ENCODE results near the gene RPS29. TPM values are rescaled to one million over a fixed set of nuclear protein-coding genes. Genes with fewer than 3 reads are reported as not detected.
"Not testable (repeated sequence)": the region's sequence is repeated elsewhere in the genome, so short reads cannot be mapped to it uniquely, and the experiment has no call there.

Gene RPS29
- 1,000 to 10,000 TPM; 1,012 to 1,062 TPM for total RNA-seq
- long read RNA-seq, donor 1, full-length matches to known transcripts, result 42 of 50 reads
- long read RNA-seq, donor 1, partial matches to known transcripts, result 0 of 50 reads
- long read RNA-seq, donor 1, other reads (novel, unspliced or antisense), result 8 of 50 reads
- long read RNA-seq, donor 2, full-length matches to known transcripts, result 115 of 118 reads
- long read RNA-seq, donor 2, partial matches to known transcripts, result 0 of 118 reads
- long read RNA-seq, donor 2, other reads (novel, unspliced or antisense), result 3 of 118 reads

DNA sequence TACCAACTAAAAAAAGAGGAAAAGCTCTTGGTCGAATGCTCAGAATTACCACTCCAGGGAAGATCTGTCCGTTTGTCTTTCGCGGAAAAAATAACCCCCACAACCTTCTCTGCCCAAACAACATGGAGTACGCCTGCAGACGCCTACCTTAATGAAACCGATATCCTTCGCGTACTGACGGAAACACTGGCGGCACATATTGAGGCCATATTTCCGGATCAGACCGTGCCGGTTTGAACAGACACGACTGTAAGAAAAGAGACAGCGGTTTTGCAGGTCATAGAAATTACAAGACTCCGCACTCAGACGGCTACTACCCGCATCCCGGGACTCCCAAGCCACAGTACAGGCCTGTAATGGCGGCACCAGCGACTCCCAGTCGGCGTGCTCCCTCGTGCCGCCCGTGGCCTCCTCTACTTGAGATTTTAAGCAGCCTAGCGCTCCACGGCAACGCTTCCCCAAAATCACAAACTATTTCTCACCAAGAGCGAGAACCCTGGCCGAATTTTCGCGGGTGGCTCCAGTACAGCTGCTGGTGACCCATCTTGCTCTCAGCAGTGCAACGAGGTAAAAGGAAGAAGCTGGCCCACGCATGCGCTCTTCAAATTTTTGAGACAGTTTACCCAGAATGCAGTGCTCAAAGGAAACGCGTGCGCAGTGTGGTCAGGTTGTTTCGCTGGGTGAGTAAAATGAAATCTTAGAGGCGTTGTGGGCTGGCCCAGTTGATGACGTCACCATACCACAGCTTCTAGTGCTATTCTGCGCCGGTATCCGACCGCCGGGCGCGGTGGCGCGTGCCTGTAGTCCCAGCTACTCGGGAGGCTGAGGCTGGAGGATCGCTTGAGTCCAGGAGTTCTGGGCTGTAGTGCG lies at the start of gene RPS29:
Gene RPS29 (minus strand): TSS at position 578 of the 870 bp plus-strand sequence. CDS start 34 bp downstream, at position 544.
- intact Hi-C loops (cut with DNase I), result no loop called here

DNA sequence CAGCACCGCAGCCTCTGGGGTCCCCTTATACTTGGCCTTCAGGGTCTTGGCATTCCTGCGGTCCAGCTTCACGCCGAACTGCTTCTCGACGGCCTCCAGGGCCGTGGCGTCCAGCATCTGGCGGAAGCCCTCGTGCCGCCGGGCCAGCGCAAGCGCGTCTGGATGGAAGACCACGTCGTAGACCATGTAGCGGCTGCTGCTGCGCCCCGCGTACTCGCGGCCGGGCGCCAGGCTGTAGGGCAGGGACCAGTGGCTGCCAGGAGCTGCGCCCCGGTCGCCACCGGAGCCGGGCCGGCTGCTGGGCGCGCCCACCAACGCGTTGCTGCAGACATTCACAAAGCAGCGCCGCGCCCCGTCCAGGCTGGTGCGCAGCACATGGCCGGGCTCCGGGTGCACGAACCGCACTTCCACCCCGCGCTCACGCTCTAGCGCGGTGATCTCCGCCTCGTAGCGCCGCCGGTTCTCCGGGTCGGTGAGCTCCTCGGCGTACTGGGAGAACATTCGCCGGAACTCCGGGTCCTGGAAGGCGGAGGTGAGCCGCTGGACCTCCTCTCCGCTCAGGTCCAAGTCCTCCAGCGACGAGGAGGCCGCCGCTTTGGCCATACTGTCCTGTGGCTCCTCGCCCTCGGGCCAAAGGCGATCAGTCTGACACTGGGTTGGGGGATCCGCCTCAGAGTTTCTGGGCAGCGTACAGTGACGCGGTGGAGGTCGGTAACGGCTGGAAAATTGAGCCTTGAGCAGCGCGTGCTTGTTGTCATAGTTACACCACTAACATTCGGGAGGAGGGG lies 48.6 kb upstream of the RPS29 start, which contains the start of gene DNAAF2:
Gene DNAAF2 (minus strand): TSS at position 698 of the 788 bp plus-strand sequence. CDS start 95 bp downstream, at position 603.
- peak; percentile 89 for DNase-seq (ENCODE audit: low spot score)
- intact Hi-C loops (cut with DNase I), result loop anchor here in 1 of 2 donors (10.0 kb wide), 2 partner anchors 60 to 130 kb away; partner anchors contain the start of genes KLHDC1 and KLHDC2

More for the DNA sequence above, at the start of gene RPS29:
- DNase-seq (ENCODE audit: low spot score), result peak; percentile 99

DNA sequence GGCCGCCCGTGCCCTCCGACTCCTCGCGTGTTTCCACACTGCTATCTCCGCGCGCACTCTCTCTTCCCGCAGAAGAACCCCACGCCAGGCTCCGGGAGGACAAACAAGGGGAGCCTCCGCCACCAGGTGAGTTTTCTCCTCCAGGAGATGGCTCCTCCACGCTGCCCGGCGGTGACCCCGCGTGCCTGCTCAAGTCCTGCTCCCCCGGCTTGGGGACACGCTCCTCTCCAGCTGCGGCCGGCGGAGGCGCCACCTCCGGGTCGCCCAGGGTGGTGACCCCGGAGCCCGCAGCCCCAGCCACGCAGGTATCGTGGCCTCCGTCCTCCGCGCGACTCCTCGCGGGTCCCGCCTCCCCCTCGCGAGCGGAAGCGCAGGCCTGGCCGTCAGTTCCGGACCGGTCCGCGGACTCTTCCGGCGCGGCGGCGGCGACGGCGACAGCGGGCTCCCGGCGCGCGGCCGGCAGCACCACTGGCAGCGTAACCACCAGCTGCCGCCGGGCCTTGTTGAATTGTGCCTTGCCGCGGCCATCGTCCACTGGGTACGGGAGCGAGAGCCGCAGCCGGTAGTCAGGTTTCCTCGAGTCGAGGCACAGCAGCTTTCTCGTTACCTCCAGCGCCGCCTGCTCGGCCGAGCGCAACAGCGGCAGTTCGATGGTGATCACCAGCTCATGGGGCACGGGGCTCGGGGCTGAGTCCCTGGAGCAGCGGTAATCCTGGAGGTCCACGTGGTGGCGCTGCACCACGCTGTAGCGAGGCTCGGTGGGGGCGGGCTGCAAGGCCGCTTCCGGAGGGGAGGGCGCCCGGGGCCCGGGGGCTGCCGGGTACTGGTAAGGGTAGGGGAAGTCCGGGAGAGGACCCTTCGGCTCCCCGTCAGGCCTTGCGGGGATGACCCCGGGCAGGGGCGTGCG lies 47.7 kb upstream of the RPS29 start:
- peak; percentile 98 for DNase-seq (ENCODE audit: low spot score)
- intact Hi-C loops (cut with DNase I), result loop anchor here in 1 of 2 donors (10.0 kb wide), 2 partner anchors 61 to 131 kb away; partner anchors contain the start of genes KLHDC1 and KLHDC2

DNA sequence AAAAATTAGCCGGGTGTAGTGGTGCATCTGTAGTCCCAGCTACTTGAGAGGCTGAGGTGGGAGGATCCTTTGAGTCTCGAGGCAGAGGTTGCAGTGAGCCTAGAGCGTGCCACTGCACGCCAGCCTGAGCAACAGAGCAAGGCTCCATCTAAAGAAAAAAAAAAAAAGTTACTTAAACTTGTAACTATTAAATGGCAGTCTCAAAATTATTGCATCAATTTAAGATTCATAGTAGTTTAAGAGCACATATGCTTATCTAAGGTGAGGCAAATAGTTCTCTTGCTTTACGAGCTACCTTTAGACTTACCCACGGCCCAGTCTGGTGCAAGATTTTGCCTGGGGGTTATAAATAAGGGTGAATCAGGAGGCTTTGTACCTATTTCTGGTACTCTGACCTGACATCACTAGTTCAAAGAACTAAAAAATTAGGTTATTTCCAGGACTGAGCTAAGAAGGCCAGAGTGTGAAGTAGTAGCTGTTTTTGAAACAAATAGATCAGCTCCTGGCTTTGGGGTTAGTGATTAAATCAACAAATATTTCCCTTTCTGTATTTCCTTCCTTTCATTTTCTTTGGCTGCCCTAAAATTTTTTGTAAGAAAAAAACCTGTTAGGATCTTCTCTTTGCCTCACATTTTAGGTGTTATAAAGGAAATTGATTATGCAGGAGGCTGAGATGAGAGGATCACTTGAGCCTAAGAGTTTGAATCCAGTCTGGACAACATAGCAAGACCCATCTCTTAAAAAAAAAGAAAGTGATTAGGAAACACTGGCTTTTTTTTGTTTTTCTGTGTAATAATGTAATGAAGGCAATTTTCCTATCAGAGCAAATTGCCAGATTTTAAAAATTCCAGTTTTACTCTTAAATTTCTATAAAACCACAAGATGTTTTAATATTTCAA lies 38.0 kb upstream of the RPS29 start:
- no peak for DNase-seq (ENCODE audit: low spot score)
- intact Hi-C loops (cut with DNase I), result no loop called here

DNA sequence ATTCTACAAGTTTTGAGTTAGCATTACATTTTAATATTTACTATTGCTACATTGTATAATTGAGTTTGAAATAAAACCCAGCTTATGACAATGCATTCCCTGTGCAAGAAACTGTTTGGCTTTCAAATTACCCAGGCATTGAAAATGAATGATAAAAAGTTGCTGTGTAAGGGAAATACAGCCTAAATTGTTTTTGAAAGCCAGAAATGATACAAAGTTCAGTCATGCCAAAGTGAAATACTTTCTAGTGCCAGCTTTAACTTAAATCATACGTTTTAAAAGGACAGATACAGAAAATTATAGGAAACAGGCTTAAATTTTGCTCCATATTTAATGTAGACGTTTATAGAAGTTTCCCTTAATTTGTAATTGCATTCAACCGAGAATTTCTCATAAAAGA lies 37.2 kb upstream of the RPS29 start:
- intact Hi-C loops (cut with DNase I), result no loop called here
- DNase-seq (ENCODE audit: low spot score), result no peak

DNA sequence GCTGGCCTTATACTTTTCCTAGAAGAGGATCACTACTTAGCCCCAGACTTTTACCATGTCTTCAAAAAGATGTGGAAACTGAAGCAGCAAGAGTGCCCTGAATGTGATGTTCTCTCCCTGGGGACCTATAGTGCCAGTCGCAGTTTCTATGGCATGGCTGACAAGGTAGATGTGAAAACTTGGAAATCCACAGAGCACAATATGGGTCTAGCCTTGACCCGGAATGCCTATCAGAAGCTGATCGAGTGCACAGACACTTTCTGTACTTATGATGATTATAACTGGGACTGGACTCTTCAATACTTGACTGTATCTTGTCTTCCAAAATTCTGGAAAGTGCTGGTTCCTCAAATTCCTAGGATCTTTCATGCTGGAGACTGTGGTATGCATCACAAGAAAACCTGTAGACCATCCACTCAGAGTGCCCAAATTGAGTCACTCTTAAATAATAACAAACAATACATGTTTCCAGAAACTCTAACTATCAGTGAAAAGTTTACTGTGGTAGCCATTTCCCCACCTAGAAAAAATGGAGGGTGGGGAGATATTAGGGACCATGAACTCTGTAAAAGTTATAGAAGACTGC lies 35.9 kb upstream of the RPS29 start:
- intact Hi-C loops (cut with DNase I), result no loop called here

DNA sequence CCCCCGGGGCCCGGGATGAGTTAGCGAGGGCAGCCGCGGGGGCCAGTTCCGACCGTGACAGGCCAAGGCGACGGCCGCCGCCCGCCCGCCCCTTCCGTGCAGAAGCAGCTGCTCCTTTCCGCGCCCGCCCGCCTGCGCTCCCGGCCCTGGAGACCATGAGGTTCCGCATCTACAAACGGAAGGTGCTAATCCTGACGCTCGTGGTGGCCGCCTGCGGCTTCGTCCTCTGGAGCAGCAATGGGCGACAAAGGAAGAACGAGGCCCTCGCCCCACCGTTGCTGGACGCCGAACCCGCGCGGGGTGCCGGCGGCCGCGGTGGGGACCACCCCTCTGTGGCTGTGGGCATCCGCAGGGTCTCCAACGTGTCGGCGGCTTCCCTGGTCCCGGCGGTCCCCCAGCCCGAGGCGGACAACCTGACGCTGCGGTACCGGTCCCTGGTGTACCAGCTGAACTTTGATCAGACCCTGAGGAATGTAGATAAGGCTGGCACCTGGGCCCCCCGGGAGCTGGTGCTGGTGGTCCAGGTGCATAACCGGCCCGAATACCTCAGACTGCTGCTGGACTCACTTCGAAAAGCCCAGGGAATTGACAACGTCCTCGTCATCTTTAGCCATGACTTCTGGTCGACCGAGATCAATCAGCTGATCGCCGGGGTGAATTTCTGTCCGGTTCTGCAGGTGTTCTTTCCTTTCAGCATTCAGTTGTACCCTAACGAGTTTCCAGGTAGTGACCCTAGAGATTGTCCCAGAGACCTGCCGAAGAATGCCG lies 35.1 kb upstream of the RPS29 start:
- intact Hi-C loops (cut with DNase I), result no loop called here

More for the DNA sequence above, 35.9 kb upstream of the RPS29 start:
- no peak for DNase-seq (ENCODE audit: low spot score)

DNA sequence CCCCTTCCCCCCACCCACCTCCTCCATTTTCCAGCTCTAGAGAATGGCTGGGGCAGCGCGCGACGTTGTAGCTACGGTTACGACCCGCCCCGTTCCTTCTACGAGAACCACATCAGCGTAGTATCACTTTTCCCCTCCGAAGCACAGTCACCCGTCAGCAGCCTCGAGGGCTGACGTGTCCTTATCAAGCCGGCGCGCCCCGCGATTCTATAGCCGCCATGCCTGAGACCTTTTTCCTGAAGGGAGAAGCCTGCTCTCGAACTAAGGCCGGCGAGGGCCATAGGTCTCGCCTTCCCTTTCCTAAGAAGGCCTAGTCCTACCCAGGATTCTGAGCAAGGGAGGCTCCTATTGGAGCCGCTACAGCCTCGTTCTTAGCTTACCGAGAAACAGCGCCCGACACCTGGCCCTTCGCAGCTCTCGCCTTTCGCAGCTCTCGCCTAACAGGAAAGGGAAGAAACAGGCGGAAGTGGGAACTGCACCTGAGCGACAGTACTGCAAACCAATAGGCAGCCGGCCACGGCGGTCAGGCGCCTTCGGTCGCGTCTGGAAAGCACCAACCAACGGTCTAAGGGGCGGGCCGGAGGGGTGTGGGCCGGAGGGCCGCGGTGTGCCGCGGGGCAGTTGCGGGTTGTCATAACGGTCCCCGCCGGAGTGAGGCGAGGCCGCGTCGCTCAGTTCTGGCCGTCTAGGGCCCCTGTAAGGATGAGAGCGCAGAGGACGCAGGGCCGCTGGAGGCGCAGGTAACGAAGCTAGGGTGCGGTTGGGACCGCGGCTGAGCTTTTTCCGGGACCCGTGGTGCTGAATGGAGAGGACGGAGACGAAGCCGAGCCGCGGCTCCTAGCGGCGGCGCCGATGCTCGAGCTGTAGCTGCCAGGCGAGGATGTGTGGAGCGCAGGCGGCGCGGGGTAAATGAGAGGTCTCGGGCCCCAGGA lies 34.3 kb upstream of the RPS29 start, which contains the start of the genes MGAT2 and RPL36AL:
Gene MGAT2 (plus strand): TSS at position 618 of the 932 bp plus-strand sequence. CDS start 470 bp downstream, outside the sequence.
Gene RPL36AL (minus strand): TSS at position 445 of the 932 bp plus-strand sequence. CDS start 1,522 bp downstream, outside the sequence.
- intact Hi-C loops (cut with DNase I), result no loop called here
- peak; percentile 99 for DNase-seq (ENCODE audit: low spot score)

More for the DNA sequence above, 35.1 kb upstream of the RPS29 start:
- DNase-seq (ENCODE audit: low spot score), result peak; percentile 96

DNA sequence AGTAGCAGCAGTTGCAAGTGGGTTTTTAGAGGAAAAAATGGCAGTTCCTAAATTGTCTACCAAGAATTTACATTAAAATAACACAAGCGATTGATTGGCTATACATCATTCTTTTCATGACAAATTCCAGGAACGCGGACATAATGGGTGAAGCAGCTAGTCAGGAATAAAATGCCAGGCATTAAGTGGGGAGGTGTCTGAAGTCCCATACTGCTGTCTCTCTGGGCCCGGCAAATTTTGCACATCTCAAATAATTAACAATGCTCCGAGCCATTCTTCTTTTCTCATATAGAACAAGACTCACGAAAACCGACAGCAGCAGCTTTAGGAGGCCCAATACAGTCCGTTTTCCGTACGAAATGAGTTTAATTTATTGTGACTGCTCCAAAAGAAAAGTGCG lies 33.5 kb upstream of the RPS29 start:
- no peak for DNase-seq (ENCODE audit: low spot score)
- intact Hi-C loops (cut with DNase I), result no loop called here

DNA sequence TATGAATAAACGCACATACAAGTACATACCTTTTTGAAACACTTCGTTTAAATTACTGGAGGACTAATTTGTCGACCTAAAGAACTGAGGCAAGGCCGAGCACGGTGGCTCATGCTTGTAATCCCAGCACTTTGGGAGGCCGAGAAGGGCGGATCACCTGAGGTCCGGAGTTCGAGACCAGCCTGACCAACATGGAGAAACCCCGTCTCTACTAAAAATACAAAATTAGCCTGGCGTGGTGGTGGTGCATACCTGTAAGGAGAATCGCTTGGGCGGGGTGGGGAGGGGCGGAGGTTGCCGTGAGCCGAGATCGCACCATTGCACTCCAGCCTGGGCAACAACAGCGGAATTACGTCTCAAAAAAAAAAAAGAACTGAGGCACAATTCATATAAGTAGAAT lies 33.1 kb upstream of the RPS29 start:
- intact Hi-C loops (cut with DNase I); DNase-seq (ENCODE audit: low spot score): not testable (repeated sequence)

DNA sequence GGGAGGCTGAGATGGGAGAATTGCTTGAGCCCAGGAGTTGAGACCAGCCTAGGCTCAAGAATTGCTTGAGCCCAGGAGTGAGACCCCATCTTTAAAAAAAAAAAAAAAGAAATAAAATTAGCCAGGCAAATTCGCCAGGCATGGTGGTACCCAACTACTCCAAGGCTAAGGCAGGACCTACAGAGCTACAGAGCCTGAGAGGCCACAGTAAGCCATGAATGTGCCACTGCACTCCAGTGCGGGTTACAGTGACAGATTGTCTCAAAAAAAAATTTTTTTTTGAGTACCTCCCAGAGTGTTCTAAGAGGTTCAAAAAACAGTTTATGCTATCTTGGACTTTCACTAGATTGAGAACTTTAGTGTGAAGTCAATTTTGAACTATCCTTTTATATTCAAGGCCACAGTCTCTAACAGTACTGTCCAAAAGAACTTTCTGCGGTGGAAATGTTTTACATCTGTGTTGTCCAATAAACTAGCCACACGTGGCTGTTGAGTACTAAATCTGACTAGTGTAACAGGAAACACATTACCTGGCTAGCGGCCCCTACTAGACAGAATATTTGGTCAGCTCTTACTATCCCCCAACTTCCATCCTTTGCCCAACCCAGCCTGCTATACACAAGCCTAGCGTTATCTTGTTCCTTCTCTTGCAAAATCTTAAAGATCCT lies 31.8 kb upstream of the RPS29 start:
- DNase-seq (ENCODE audit: low spot score), result no peak
- intact Hi-C loops (cut with DNase I), result no loop called here

DNA sequence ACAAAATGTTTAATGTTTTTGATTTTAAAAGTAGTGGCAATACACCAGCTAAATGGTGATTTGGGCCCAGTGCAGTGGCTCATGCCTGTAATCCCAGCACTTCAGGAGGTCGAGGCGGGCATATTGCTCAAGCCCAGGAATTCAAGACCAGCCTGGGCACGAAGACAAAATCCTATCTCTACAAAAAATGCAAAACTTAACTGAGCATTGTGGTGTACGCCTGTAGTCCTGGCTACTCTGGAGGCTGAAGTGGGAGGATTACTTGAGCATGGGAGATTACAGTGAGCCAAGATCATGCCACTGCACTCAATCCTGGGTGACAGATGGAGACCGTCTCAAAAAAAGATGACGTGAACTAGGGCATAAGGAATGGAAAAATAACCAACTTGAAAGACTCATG lies 29.6 kb upstream of the RPS29 start:
- intact Hi-C loops (cut with DNase I), result no loop called here

DNA sequence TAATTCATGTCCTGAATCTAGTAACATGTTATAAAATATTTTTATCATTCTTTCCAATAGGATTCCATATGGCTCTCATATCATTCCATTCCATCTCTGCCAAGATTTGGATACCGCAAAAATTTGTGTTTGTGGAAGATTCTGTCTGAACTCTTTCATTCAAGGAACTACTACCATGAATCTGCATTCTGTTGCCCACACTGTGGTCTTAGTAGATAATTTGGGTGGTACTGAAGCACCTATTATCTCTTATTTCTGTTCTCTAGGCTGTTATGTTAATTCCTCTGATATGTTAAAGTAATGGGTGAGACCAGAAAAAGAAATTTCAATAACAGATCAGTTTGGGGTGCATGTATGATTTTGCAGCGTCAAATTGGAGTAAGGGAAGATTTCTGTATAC lies 28.0 kb upstream of the RPS29 start:
- no peak for DNase-seq (ENCODE audit: low spot score)
- intact Hi-C loops (cut with DNase I), result loop anchor here in 1 of 2 donors (5.0 kb wide), 1 partner anchor 1027 kb away; no protein-coding TSS in a partner anchor

More for the DNA sequence above, 29.6 kb upstream of the RPS29 start:
- DNase-seq (ENCODE audit: low spot score), result no peak

DNA sequence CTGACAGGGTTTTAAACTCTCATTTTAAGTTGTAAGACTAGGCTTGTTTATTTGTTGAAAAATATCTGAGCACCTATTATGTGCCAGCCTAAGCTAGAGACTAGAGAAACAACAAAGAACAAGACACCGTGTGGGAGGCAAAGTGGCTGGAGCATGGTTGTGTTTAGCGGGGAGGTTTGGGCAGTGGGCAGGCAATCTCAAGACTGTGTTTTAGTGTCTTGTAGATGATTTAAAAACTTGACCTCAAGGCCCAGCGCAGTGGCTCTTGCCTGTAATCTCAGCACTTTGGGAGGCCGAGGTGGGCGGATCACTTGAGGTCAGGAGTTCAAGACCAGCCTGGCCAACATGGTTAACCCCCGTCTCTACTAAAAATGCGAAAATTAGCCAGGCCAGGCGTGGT lies 26.5 kb upstream of the RPS29 start:
- no peak for DNase-seq (ENCODE audit: low spot score)
- intact Hi-C loops (cut with DNase I), result loop anchor here in 1 of 2 donors (5.0 kb wide), 1 partner anchor 1025 kb away; no protein-coding TSS in a partner anchor

Measured in posterior vena cava (tissue), 2 donors.